IgD-negative memory B cell (primary cell): ENCODE data around the gene MINPP1. TPM values are rescaled to one million over a fixed set of nuclear protein-coding genes. Genes with fewer than 3 reads are reported as not detected.
"Not testable (repeated sequence)": the region's sequence is repeated elsewhere in the genome, so short reads cannot be mapped to it uniquely, and the experiment has no call there.

Source experiments
- H3K27ac Mint-ChIP-seq, 3 donors: one replicate each; pipeline ENCODE4 v1.8.0; 2020 to 2022; ENCODE audit warnings: mild to moderate bottlenecking in 3 of 3, mixed read lengths in 3 of 3, moderate library complexity in 1 of 3
- H3K27me3 Mint-ChIP-seq: one replicate; pipeline ENCODE4 v1.8.0; 2021; ENCODE audit warnings: mixed read lengths
- H3K36me3 Mint-ChIP-seq: one replicate; pipeline ENCODE4 v1.8.0; 2020; ENCODE audit warnings: mild to moderate bottlenecking, mixed read lengths
- H3K4me1 Mint-ChIP-seq, 3 donors: one replicate each; pipeline ENCODE4 v1.8.0; 2020 to 2022; ENCODE audit warnings: mixed read lengths in 3 of 3, mild to moderate bottlenecking in 1 of 3
- H3K4me3 Mint-ChIP-seq, 4 donors: one replicate each; pipeline ENCODE4 v1.8.0; 2020 to 2022; ENCODE audit warnings: mild to moderate bottlenecking in 4 of 4, mixed read lengths in 4 of 4, moderate library complexity in 3 of 4
- H3K9me3 Mint-ChIP-seq, 3 donors: one replicate each; pipeline ENCODE4 v1.8.0; 2020 to 2021; ENCODE audit warnings: mixed read lengths in 3 of 3, mild to moderate bottlenecking in 1 of 3
- polyA plus RNA-seq: library from polyadenylated mRNA; unstranded; fragments of 300-500 nt; fragmentation: Illumina TruSeq; gene quantifications from one replicate; pipeline ENCODE4 v1.2.3, GENCODE V29; 2021

MINPP1 gene, protein sequence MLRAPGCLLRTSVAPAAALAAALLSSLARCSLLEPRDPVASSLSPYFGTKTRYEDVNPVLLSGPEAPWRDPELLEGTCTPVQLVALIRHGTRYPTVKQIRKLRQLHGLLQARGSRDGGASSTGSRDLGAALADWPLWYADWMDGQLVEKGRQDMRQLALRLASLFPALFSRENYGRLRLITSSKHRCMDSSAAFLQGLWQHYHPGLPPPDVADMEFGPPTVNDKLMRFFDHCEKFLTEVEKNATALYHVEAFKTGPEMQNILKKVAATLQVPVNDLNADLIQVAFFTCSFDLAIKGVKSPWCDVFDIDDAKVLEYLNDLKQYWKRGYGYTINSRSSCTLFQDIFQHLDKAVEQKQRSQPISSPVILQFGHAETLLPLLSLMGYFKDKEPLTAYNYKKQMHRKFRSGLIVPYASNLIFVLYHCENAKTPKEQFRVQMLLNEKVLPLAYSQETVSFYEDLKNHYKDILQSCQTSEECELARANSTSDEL
- polyA plus RNA-seq: 3.9 TPM

DNA sequence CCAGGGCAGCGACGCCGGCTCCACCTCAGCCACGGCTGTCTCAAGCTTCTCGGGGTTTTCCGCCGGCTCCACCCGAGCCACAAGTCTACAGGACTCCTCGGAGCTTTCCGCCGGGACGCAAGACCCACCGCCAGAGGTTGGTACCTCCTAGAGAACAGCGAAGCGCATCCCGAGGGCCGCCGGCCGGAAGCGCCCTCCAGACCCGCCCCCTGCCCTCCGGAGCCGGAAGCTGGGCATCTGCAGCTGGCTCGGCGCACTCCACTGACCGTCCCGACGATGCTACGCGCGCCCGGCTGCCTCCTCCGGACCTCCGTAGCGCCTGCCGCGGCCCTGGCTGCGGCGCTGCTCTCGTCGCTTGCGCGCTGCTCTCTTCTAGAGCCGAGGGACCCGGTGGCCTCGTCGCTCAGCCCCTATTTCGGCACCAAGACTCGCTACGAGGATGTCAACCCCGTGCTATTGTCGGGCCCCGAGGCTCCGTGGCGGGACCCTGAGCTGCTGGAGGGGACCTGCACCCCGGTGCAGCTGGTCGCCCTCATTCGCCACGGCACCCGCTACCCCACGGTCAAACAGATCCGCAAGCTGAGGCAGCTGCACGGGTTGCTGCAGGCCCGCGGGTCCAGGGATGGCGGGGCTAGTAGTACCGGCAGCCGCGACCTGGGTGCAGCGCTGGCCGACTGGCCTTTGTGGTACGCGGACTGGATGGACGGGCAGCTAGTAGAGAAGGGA lies at the start of gene MINPP1:
Gene MINPP1 (plus strand): TSS at position 254 of the 726 bp plus-strand sequence. CDS start 23 bp downstream, at position 277.
- Mint-ChIP-seq H3K9me3 (no peaks in the 10 kb centered on the region), H3K36me3 (peaks cover 5% of the 10 kb centered on the region), H3K4me1 (peaks cover 10 to 14% (median 12%) of the 10 kb centered on the region in 3 donors), H3K27me3 (no peaks in the 10 kb centered on the region), H3K4me3 (peak within 1 kb of the TSS; percentile 90 to 98 (median 96)), H3K27ac (no peak within 1 kb of the TSS)

- not testable (repeated sequence) for H3K9me3 Mint-ChIP-seq, H3K4me3 Mint-ChIP-seq, H3K27me3 Mint-ChIP-seq, H3K36me3 Mint-ChIP-seq, H3K27ac Mint-ChIP-seq, H3K4me1 Mint-ChIP-seq
These were observed 48.0 kb upstream of the MINPP1 start for GRCh38 chr10:87456586-87457220.

GRCh38 chr10:87461751-87462150 lies 42.9 kb upstream of the MINPP1 start:
- H3K9me3 Mint-ChIP-seq, H3K4me1 Mint-ChIP-seq, H3K4me3 Mint-ChIP-seq, H3K36me3 Mint-ChIP-seq, H3K27ac Mint-ChIP-seq, H3K27me3 Mint-ChIP-seq: not testable (repeated sequence)

DNA sequence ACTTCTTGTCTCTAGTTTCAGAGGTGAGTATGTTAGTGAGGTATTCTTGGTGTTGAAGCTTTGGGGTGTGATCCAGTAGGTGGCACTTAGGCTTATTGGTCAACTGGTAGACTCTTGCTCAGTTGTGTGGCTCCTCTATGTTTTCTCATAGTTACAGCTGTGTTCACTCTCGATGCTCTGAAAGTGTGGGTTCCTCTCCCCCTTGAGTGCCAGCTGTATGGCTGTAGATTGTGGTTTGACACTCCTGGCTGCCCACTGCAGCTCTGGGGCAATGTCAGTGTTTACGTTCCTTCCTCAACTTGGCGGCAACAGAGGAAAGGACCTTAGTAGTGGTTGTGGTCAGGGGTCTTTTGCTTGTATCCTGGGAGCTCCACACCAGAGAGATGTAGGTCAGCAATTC lies 37.8 kb upstream of the MINPP1 start:
- not testable (repeated sequence) for H3K27me3 Mint-ChIP-seq, H3K4me1 Mint-ChIP-seq, H3K9me3 Mint-ChIP-seq, H3K27ac Mint-ChIP-seq, H3K36me3 Mint-ChIP-seq, H3K4me3 Mint-ChIP-seq

GRCh38 chr10:87488733-87489132 lies 16.0 kb upstream of the MINPP1 start:
- H3K36me3 Mint-ChIP-seq, H3K27me3 Mint-ChIP-seq, H3K4me3 Mint-ChIP-seq, H3K27ac Mint-ChIP-seq, H3K4me1 Mint-ChIP-seq, H3K9me3 Mint-ChIP-seq: not testable (repeated sequence)

GRCh38 chr10:87490285-87490684 lies 14.4 kb upstream of the MINPP1 start:
- H3K27ac Mint-ChIP-seq, H3K4me3 Mint-ChIP-seq, H3K27me3 Mint-ChIP-seq, H3K4me1 Mint-ChIP-seq, H3K9me3 Mint-ChIP-seq, H3K36me3 Mint-ChIP-seq: not testable (repeated sequence)

DNA sequence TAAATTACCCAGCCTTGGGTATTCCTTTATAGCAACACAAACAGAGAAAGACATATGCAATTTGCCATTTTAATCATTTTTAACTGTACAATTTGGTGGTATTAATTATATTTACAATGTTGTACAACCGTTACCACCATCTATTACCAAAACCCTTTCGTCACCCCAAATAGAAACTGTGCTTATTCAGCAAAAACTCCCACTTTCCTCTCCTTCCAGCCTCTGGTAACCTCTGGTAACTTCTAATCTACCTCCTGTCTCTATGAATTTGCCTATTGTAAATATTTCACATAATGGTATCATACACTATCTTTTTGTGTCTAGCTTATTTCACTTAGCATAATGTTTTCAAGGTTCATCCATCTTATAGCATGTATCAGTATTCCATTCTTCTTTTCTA lies 12.2 kb upstream of the MINPP1 start:
- not testable (repeated sequence) for H3K27ac Mint-ChIP-seq, H3K4me1 Mint-ChIP-seq, H3K4me3 Mint-ChIP-seq, H3K27me3 Mint-ChIP-seq, H3K9me3 Mint-ChIP-seq, H3K36me3 Mint-ChIP-seq

DNA sequence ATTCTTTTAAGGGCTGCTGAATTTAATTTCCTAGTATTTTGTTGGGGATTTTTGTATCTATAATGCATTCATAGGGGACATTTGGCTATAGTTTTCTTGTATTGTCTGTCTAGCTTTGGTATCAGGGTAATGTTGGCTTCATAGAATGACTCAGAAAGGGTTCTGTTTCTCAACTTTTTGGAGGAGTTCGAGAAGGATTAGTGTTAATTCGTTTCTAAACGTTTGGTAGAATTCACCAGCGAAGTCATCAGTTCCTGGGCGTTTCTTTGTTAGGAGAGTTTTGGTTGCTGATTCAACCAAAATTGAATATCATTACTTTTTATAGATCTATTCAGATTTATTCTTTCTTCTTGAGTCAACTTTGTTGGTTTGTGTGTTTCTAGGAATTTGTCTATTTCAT lies 9.2 kb upstream of the MINPP1 start:
- H3K4me1 Mint-ChIP-seq, H3K27me3 Mint-ChIP-seq, H3K4me3 Mint-ChIP-seq, H3K9me3 Mint-ChIP-seq, H3K27ac Mint-ChIP-seq, H3K36me3 Mint-ChIP-seq: not testable (repeated sequence)

GRCh38 chr10:87497386-87497785 lies 7.3 kb upstream of the MINPP1 start:
- not testable (repeated sequence) for H3K4me3 Mint-ChIP-seq, H3K4me1 Mint-ChIP-seq, H3K36me3 Mint-ChIP-seq, H3K27me3 Mint-ChIP-seq, H3K27ac Mint-ChIP-seq, H3K9me3 Mint-ChIP-seq

- H3K27ac Mint-ChIP-seq, H3K27me3 Mint-ChIP-seq, H3K4me3 Mint-ChIP-seq: not testable (repeated sequence)
These were observed 6.4 kb upstream of the MINPP1 start for GRCh38 chr10:87498106-87498789.

GRCh38 chr10:87500646-87501048 lies 4.0 kb upstream of the MINPP1 start:
- H3K27me3 Mint-ChIP-seq: peaks cover 5% of the 10 kb centered on the region
- H3K27ac Mint-ChIP-seq: no peak overlapping the region
- H3K4me1 Mint-ChIP-seq: peaks cover 0 to 3% (median 2%) of the 10 kb centered on the region in 3 donors
- no peak overlapping the region for H3K4me3 Mint-ChIP-seq
- no peaks in the 10 kb centered on the region for H3K36me3 Mint-ChIP-seq
- H3K9me3 Mint-ChIP-seq: no peaks in the 10 kb centered on the region

More at GRCh38 chr10:87498106-87498789, 6.4 kb upstream of the MINPP1 start:
- not testable (repeated sequence) for H3K9me3 Mint-ChIP-seq, H3K4me1 Mint-ChIP-seq, H3K36me3 Mint-ChIP-seq

DNA sequence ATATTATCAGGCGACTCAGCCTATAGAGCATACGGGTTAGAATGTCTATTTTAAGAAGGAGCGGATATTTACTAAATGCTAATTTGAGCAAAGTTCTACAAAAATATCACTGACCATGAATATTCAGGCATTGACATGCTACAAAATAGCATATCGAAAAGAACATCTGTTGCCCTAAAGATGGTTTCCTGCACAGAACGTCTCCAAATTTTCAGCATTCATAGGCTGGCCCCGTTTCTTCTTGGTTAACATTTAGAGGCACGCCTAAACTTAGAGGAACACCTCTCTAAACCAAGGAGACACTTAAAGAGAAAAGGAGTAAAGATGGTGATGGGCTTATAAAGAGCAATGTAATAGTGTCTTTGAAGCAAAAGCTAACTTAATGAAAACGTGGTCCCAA lies 1.3 kb upstream of the MINPP1 start:
- Mint-ChIP-seq H3K4me3 (peak overlapping the region in 3 of 4 donors; percentile 90 to 98 (median 96)), H3K27ac (no peak overlapping the region)

GRCh38 chr10:87503886-87504285 lies 807 bp upstream of the MINPP1 start:
- Mint-ChIP-seq H3K27ac (no peak overlapping the region), H3K36me3 (peaks cover 3% of the 10 kb centered on the region), H3K9me3 (no peaks in the 10 kb centered on the region), H3K27me3 (no peaks in the 10 kb centered on the region), H3K4me1 (peaks cover 10 to 14% (median 11%) of the 10 kb centered on the region in 3 donors), H3K4me3 (peak overlapping the region; percentile 90 to 98 (median 96))

More for the DNA sequence above, 1.3 kb upstream of the MINPP1 start:
- H3K4me1 Mint-ChIP-seq: peaks cover 10 to 14% (median 10%) of the 10 kb centered on the region in 3 donors
- H3K36me3 Mint-ChIP-seq: no peaks in the 10 kb centered on the region
- no peaks in the 10 kb centered on the region for H3K27me3 Mint-ChIP-seq
- no peaks in the 10 kb centered on the region for H3K9me3 Mint-ChIP-seq

- peak overlapping the region; percentile 90 to 98 (median 96) for H3K4me3 Mint-ChIP-seq
- peaks cover 5% of the 10 kb centered on the region for H3K36me3 Mint-ChIP-seq
- H3K4me1 Mint-ChIP-seq: peaks cover 10 to 14% (median 12%) of the 10 kb centered on the region in 3 donors
These were observed 420 bp upstream of the MINPP1 start for GRCh38 chr10:87504307-87504639.

More at GRCh38 chr10:87504307-87504639, 420 bp upstream of the MINPP1 start:
- H3K27ac Mint-ChIP-seq: no peak overlapping the region
- H3K27me3 Mint-ChIP-seq: no peaks in the 10 kb centered on the region
- H3K9me3 Mint-ChIP-seq: no peaks in the 10 kb centered on the region
